ENCODE measurements around the gene RETREG3.
"Not testable (repeated sequence)": the region's sequence is repeated elsewhere in the genome, so short reads cannot be mapped to it uniquely, and the experiment has no call there.

RETREG3 gene

DNA sequence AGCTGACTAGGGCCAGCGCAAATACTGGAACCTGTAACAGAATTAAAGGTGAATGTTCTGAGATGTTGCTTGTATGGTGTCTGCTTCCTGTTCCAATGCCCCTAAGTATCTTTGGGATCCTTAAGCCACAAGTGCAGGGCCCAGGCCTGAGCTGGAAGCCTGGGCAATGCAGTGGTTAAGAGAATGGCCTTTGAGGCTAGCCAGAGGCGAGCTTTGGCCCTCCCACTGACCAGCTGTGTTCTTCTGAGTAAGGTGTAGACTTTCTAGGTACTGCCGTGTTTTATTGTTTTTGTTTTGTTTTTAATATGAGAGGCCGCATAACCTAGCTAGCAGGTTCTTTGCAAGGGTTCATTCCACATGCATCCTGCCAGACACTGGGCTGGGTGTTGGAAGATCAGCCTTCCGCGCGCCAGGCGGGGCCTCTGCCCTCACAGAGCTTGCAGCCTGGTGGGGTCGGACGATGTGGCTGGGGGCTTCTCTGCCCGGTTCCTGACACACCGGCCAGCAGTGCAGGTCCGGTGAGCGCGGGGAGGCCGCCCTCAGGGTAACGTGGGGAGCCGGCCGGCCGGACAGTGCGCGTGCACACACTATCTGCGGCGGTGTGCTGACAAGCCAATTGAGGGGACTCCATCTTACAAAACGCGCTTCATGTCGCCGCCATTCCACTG is 42.8 kb downstream of the RETREG3 start:
- H3K4me1 Mint-ChIP-seq: peaks cover 58% of the 10 kb centered on the region
- no peak for ATAC-seq
- no peaks in the 10 kb centered on the region for H3K27me3 Mint-ChIP-seq
- H3K9me3 Mint-ChIP-seq: no peaks in the 10 kb centered on the region
- H3K27ac Mint-ChIP-seq: peak overlapping the region; percentile 87
- peak overlapping the region; percentile 86 for H3K4me3 Mint-ChIP-seq
- peaks cover 49% of the 10 kb centered on the region for H3K36me3 Mint-ChIP-seq

GRCh38 chr17:42565523-42566214 is 43.5 kb downstream of the RETREG3 start:
- peaks cover 56% of the 10 kb centered on the region for H3K4me1 Mint-ChIP-seq

DNA sequence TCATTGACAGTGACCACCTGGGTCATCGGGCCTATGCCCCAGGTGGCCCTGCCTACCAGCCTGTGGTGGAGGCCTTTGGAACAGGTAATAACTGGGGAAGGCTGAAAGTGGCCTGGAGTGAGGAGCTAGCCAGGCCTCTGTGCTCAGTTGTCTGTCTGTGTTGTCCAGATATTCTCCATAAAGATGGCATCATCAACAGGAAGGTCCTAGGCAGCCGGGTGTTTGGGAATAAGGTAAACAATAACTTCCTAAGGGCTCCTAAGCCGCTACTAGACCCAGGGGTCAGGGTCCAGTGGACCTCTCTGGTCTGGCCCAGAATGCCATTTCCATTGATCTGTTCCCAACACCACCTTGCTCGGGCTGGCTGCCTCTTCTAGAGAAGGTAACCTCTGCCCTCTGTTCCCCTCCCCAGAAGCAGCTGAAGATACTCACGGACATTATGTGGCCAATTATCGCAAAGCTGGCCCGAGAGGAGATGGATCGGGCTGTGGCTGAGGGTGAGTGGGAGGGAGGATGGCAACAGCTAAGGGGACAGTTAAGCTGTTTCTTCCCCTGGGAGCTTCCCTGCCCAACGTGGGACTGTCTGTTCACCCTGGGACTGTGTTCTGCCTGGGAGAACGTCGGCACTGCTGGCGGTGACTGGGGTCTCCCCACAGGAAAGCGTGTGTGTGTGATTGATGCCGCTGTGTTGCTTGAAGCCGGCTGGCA is 44.2 kb downstream of the RETREG3 start:
- peak overlapping the region; percentile 90 for H3K27ac Mint-ChIP-seq
- ATAC-seq: no peak
- no peaks in the 10 kb centered on the region for H3K27me3 Mint-ChIP-seq
- H3K4me3 Mint-ChIP-seq: no peak overlapping the region
- no peaks in the 10 kb centered on the region for H3K9me3 Mint-ChIP-seq
- H3K36me3 Mint-ChIP-seq: peaks cover 38% of the 10 kb centered on the region
- peaks cover 61% of the 10 kb centered on the region for H3K4me1 Mint-ChIP-seq

More at GRCh38 chr17:42565523-42566214, 43.5 kb downstream of the RETREG3 start:
- Mint-ChIP-seq H3K36me3 (peaks cover 42% of the 10 kb centered on the region), H3K27ac (peak overlapping the region; percentile 87), H3K4me3 (peak overlapping the region; percentile 86), H3K9me3 (no peaks in the 10 kb centered on the region), H3K27me3 (no peaks in the 10 kb centered on the region)
- no peak for ATAC-seq

DNA sequence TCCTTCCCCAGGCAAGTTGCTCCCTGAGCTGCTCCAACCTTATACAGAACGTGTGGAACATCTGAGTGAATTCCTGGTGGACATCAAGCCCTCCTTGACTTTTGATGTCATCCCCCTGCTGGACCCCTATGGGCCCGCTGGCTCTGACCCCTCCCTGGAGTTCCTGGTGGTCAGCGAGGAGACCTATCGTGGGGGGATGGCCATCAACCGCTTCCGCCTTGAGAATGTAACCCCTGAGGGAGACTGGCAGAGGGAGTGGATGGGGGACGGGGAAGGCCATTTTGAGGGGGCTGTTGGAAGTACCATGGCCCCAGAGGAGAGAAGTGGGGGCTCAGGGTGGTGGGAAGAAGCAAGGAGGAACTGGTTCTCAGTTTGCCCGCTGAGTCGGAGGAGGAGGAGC is 45.2 kb downstream of the RETREG3 start:
- Mint-ChIP-seq H3K9me3 (no peaks in the 10 kb centered on the region), H3K4me1 (peaks cover 65% of the 10 kb centered on the region), H3K27me3 (no peaks in the 10 kb centered on the region), H3K27ac (peak overlapping the region; percentile 90), H3K36me3 (peaks cover 32% of the 10 kb centered on the region), H3K4me3 (peak overlapping the region; percentile 86)
- no peak for ATAC-seq

- Mint-ChIP-seq H3K27ac (peak overlapping the region; percentile 90), H3K27me3 (no peaks in the 10 kb centered on the region), H3K9me3 (no peaks in the 10 kb centered on the region), H3K36me3 (peaks cover 28% of the 10 kb centered on the region), H3K4me3 (peak overlapping the region; percentile 86), H3K4me1 (peaks cover 61% of the 10 kb centered on the region)
- ATAC-seq: no peak
Observed at GRCh38 chr17:42563543-42563942, 45.6 kb downstream of the RETREG3 start.

DNA sequence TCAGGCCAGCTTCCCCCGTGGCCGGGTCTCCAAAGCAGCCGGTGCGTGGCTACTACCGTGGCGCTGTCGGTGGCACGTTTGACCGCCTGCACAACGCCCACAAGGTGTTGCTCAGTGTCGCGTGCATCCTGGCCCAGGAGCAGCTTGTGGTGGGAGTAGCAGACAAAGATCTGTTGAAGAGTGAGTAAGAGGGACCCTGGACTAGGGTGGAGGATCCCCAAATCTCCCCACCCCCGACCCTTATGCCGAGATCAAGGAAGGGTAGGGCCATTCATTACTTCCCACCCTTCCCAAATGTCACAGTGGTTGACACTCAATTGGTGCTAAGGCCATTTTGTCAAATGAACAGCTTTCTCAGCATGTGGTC is 46.0 kb downstream of the RETREG3 start:
- Mint-ChIP-seq H3K4me1 (peaks cover 59% of the 10 kb centered on the region), H3K27ac (peak overlapping the region; percentile 90)

GRCh38 chr17:42562388-42563142 is 46.6 kb downstream of the RETREG3 start:
- no peaks in the 10 kb centered on the region for H3K9me3 Mint-ChIP-seq
- H3K36me3 Mint-ChIP-seq: peaks cover 22% of the 10 kb centered on the region
- no peaks in the 10 kb centered on the region for H3K27me3 Mint-ChIP-seq
- H3K4me1 Mint-ChIP-seq: peaks cover 54% of the 10 kb centered on the region
- peak overlapping the region; percentile 90 for H3K27ac Mint-ChIP-seq
- peak overlapping the region; percentile 86 for H3K4me3 Mint-ChIP-seq
- ATAC-seq: peak; percentile 1

More for the DNA sequence above, 46.0 kb downstream of the RETREG3 start:
- Mint-ChIP-seq H3K4me3 (peak overlapping the region; percentile 86), H3K36me3 (peaks cover 26% of the 10 kb centered on the region), H3K9me3 (no peaks in the 10 kb centered on the region), H3K27me3 (no peaks in the 10 kb centered on the region)
- ATAC-seq: no peak

GRCh38 chr17:42561897-42562387 is 47.2 kb downstream of the RETREG3 start, which contains the start of gene COASY:
COASY (plus strand) TSS chr17:42562148; CDS start chr17:42562623, 475 bp downstream.
- peaks cover 52% of the 10 kb centered on the region for H3K4me1 Mint-ChIP-seq
- H3K9me3 Mint-ChIP-seq: no peaks in the 10 kb centered on the region
- no peaks in the 10 kb centered on the region for H3K27me3 Mint-ChIP-seq
- ATAC-seq: peak; percentile 82
- H3K36me3 Mint-ChIP-seq: peaks cover 20% of the 10 kb centered on the region
- peak within 1 kb of the TSS; percentile 86 for H3K4me3 Mint-ChIP-seq
- peak within 1 kb of the TSS; percentile 90 for H3K27ac Mint-ChIP-seq

GRCh38 chr17:42560246-42560645 is 48.9 kb downstream of the RETREG3 start:
- H3K4me1 Mint-ChIP-seq: peaks cover 50% of the 10 kb centered on the region
- H3K4me3 Mint-ChIP-seq: no peak overlapping the region
- ATAC-seq: no peak
- H3K27ac Mint-ChIP-seq: peak overlapping the region; percentile 90
- H3K27me3 Mint-ChIP-seq: no peaks in the 10 kb centered on the region
- peaks cover 14% of the 10 kb centered on the region for H3K36me3 Mint-ChIP-seq
- H3K9me3 Mint-ChIP-seq: no peaks in the 10 kb centered on the region

DNA sequence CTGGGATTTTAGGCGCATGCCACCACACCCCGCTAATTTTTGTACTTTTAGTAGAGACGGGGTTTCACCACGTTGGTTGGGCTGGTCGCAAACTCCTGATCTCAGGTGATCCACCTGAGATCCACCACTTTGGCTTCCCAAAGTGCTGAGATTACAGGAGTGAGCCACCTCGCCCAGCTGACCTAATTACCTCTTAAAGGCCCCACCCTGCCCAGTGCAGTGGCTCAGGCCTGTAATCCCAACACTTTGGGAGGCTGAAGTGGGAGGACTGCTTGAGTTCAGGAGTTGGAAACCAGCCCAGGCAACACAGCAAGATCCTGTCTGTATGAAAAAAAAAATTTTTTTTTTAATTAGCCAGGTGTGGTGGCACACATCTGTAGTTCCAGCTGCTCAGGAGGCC is 50.1 kb downstream of the RETREG3 start:
- H3K4me3 Mint-ChIP-seq: no peak overlapping the region
- no peaks in the 10 kb centered on the region for H3K9me3 Mint-ChIP-seq
- H3K27ac Mint-ChIP-seq: peak overlapping the region; percentile 90
- no peaks in the 10 kb centered on the region for H3K27me3 Mint-ChIP-seq
- ATAC-seq: no peak
- H3K36me3 Mint-ChIP-seq: peaks cover 10% of the 10 kb centered on the region
- peaks cover 54% of the 10 kb centered on the region for H3K4me1 Mint-ChIP-seq

DNA sequence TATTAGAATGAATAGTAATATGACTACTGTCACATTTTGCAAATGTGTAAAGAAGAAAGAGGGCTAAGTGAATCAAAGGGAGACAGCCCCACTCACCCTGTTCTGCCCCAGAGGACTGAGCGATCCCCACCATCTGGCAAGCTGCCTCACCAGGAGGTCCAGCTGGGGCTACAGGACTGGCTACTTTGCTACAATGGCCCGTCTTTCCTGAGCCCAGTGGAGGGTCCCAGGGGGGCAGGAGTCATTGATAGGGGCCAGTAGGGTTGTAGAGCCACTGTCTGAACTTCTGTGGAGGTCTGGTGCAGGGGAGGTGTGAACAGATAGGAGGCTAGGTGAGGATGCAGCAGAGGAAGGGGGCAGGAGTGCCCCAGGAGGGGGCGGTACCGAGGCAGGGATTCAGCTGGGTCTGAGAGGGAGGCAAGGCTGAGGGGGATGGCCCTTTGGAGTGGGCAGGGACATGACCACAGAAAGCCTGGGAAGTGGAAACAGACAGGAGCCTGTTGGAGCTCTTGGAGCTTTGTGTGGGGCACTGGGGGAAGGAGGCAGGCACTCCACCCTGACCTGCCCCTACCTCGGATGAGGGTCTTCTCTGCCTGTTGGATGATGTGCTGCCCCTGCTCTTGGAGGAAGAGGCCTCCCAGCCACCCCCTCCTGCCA is 53.1 kb downstream of the RETREG3 start:
- H3K4me1 Mint-ChIP-seq: peaks cover 51% of the 10 kb centered on the region
- H3K36me3 Mint-ChIP-seq, H3K27ac Mint-ChIP-seq, H3K4me3 Mint-ChIP-seq, H3K27me3 Mint-ChIP-seq, ATAC-seq, H3K9me3 Mint-ChIP-seq: not testable (repeated sequence)

DNA sequence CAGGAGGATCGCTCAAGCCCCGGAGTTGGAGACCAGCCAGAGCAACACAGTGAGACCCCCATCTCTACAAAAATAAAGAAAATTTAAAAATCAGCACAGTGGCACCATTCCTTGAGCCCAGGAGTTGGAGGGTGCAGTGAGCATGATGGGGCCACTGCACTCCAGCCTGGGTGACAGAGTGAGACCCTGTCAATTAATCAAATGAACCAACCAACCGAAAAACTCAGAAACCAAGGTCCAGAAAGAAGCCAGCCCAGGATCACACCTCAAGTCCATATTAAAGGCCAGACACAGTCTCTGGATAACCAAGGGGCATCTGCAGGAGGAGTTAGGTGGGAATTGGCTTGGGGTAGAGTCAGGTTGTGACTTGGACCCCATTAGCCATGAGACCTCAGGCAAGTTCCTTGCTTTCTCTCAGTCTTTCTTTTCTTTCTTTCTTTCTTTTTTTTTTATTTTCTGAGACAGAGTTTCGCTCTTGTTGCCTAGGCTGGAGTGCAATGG is 54.0 kb downstream of the RETREG3 start:
- no peak for ATAC-seq
- Mint-ChIP-seq H3K27me3 (no peaks in the 10 kb centered on the region), H3K4me1 (peaks cover 49% of the 10 kb centered on the region), H3K27ac (peak overlapping the region; percentile 98), H3K36me3 (no peaks in the 10 kb centered on the region), H3K4me3 (peak overlapping the region; percentile 99), H3K9me3 (no peaks in the 10 kb centered on the region)

GRCh38 chr17:42554250-42555121 is 54.7 kb downstream of the RETREG3 start:
- Mint-ChIP-seq H3K27me3 (no peaks in the 10 kb centered on the region), H3K27ac (peak overlapping the region; percentile 98), H3K4me3 (peak overlapping the region; percentile 99), H3K9me3 (no peaks in the 10 kb centered on the region), H3K4me1 (peaks cover 45% of the 10 kb centered on the region), H3K36me3 (no peaks in the 10 kb centered on the region)
- peak; percentile 96 for ATAC-seq
